HL-60 (cell line): ENCODE results near the gene OR10A4.

Experiments used
- DNase-seq, 2 experiments: peaks; one replicate each; pipeline ENCODE4 v3.0.0-alpha.2; 2010 to 2020; ENCODE audit warnings: low read depth in 1 of 2, low spot score in 1 of 2
- H3K27ac ChIP-seq: fragments of 250-450 bp; sonication (Bioruptor Pico); replicated peaks from 2 replicates; pipeline ENCODE4 v1.5.1; 2020; ENCODE audit warnings: mild to moderate bottlenecking, moderate library complexity
- H3K27me3 ChIP-seq: fragments of 250-450 bp; sonication (Bioruptor Pico); 2 replicates; pipeline ENCODE4 v1.5.1; 2021; ENCODE audit warnings: mild to moderate bottlenecking, moderate library complexity; ENCODE audit not compliant: insufficient read depth, poor library complexity, severe bottlenecking
- H3K4me3 ChIP-seq: replicated peaks from 2 replicates; pipeline ENCODE4 v1.5.1; 2011; ENCODE audit warnings: mild to moderate bottlenecking, control low read depth, low read length; ENCODE audit not compliant: insufficient read depth
- GABPA ChIP-seq: IDR thresholded peaks from 2 replicates; pipeline ENCODE4 v1.6.1; 2012; ENCODE audit warnings: low read depth
- POLR2AphosphoS5 ChIP-seq: IDR thresholded peaks from 2 replicates; pipeline ENCODE4 v1.6.1; 2012; ENCODE audit warnings: low read depth
- REST ChIP-seq: IDR thresholded peaks from 2 replicates; pipeline ENCODE4 v1.6.1; 2012; ENCODE audit warnings: low read depth; ENCODE audit not compliant: insufficient replicate concordance
- SPI1 ChIP-seq: IDR thresholded peaks from 2 replicates; pipeline ENCODE4 v1.6.1; 2012; ENCODE audit warnings: low read depth, mild to moderate bottlenecking, borderline replicate concordance
- TF ChIP-seq, protein P1 (sequence below): IDR thresholded peaks from one replicate; pipeline ENCODE4 v1.5.1; 2011; ENCODE audit warnings: low read length, control low read depth, inconsistent platforms; ENCODE audit not compliant: insufficient read depth

OR10A4 gene

GRCh38 chr11:6919698-6920097 is 43.3 kb downstream of the OR10A4 start:
- no peak overlapping the region for H3K4me3 ChIP-seq
- DNase-seq, result no peak
- TF ChIP-seq SPI1 (no peak), POLR2AphosphoS5 (no peak), REST (no peak), GABPA (no peak)
- TF ChIP-seq, protein P1, sequence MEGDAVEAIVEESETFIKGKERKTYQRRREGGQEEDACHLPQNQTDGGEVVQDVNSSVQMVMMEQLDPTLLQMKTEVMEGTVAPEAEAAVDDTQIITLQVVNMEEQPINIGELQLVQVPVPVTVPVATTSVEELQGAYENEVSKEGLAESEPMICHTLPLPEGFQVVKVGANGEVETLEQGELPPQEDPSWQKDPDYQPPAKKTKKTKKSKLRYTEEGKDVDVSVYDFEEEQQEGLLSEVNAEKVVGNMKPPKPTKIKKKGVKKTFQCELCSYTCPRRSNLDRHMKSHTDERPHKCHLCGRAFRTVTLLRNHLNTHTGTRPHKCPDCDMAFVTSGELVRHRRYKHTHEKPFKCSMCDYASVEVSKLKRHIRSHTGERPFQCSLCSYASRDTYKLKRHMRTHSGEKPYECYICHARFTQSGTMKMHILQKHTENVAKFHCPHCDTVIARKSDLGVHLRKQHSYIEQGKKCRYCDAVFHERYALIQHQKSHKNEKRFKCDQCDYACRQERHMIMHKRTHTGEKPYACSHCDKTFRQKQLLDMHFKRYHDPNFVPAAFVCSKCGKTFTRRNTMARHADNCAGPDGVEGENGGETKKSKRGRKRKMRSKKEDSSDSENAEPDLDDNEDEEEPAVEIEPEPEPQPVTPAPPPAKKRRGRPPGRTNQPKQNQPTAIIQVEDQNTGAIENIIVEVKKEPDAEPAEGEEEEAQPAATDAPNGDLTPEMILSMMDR, result no peak
- no peak overlapping the region for H3K27ac ChIP-seq
- H3K27me3 ChIP-seq, result no peaks in the 10 kb centered on the region

DNA sequence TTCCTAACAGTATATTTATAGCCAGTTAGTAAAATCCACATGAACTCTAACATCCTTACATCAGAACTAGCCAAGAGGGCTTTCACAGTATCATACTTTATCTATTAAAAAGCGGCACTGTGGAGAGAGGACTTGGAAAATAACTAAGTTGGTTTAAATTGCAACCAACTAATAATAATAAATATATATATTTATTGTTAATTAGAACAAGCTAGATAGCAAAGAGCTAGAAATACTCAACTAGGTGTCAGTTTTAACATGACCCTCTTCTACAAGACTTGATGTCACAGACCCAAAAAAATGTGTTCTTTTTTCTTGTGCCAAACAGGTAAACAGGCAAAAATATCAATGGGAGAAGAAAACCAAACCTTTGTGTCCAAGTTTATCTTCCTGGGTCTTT is 44.3 kb downstream of the OR10A4 start, which contains the start of gene OR2D3:
OR2D3 (plus strand) TSS at position 301 of the 400 bp plus-strand sequence; CDS start at position 301, 0 bp downstream.
- TF ChIP-seq POLR2AphosphoS5 (no peak), GABPA (no peak), SPI1 (no peak), REST (no peak)
- TF ChIP-seq, protein P1, result no peak
- no peak within 1 kb of the TSS for H3K4me3 ChIP-seq
- H3K27ac ChIP-seq, result no peak within 1 kb of the TSS
- DNase-seq, result no peak
- no peaks in the 10 kb centered on the region for H3K27me3 ChIP-seq

GRCh38 chr11:6925007-6925577 is 48.7 kb downstream of the OR10A4 start:
- DNase-seq, result no peak
- no peak overlapping the region for H3K4me3 ChIP-seq
- no peak overlapping the region for H3K27ac ChIP-seq
- no peaks in the 10 kb centered on the region for H3K27me3 ChIP-seq
- TF ChIP-seq, protein P1, result no peak
- TF ChIP-seq SPI1 (no peak), POLR2AphosphoS5 (no peak), GABPA (no peak), REST (no peak)
